ENCODE results near the gene PEAK3.

GRCh38 chr19:2283835-2284507 is 2.0 kb upstream of the PEAK3 start:
- TF ChIP-seq, protein P1, sequence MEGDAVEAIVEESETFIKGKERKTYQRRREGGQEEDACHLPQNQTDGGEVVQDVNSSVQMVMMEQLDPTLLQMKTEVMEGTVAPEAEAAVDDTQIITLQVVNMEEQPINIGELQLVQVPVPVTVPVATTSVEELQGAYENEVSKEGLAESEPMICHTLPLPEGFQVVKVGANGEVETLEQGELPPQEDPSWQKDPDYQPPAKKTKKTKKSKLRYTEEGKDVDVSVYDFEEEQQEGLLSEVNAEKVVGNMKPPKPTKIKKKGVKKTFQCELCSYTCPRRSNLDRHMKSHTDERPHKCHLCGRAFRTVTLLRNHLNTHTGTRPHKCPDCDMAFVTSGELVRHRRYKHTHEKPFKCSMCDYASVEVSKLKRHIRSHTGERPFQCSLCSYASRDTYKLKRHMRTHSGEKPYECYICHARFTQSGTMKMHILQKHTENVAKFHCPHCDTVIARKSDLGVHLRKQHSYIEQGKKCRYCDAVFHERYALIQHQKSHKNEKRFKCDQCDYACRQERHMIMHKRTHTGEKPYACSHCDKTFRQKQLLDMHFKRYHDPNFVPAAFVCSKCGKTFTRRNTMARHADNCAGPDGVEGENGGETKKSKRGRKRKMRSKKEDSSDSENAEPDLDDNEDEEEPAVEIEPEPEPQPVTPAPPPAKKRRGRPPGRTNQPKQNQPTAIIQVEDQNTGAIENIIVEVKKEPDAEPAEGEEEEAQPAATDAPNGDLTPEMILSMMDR (IDR thresholded peaks at IDR 0.05), result no peak
- no peak for TF ChIP-seq POLR2A (IDR thresholded peaks at IDR 0.05)
- TF ChIP-seq EP300 (IDR thresholded peaks at IDR 0.05), result no peak

Measured in sigmoid colon (tissue), 4 donors.